IPS-20b (cell line): Measurements from ENCODE around the gene GPR17.

Experiments used
- H3K27ac ChIP-seq: one replicate; pipeline ENCODE4 v1.5.1; 2013; ENCODE audit warnings: low read length
- H3K27me3 ChIP-seq: 2 replicates; pipeline ENCODE4 v1.6.1; 2013; ENCODE audit warnings: mild to moderate bottlenecking, low read length, inconsistent platforms; ENCODE audit not compliant: insufficient read depth
- H3K36me3 ChIP-seq: 2 replicates; pipeline ENCODE4 v1.6.1; 2013; ENCODE audit warnings: low read depth, mild to moderate bottlenecking, inconsistent platforms, low read length, moderate library complexity; ENCODE audit not compliant: insufficient read depth
- H3K4me1 ChIP-seq: 2 replicates; pipeline ENCODE4 v1.6.1; 2013; ENCODE audit warnings: mild to moderate bottlenecking, control low read depth, inconsistent platforms, low read length, moderate library complexity; ENCODE audit not compliant: insufficient read depth
- H3K4me3 ChIP-seq: 2 replicates; pipeline ENCODE4 v1.5.1; 2013; ENCODE audit warnings: mild to moderate bottlenecking, low read length, inconsistent platforms
- H3K9ac ChIP-seq: 2 replicates; pipeline ENCODE4 v1.6.1; 2013; ENCODE audit warnings: low read depth, mild to moderate bottlenecking, inconsistent platforms, low read length, moderate library complexity
- H3K9me3 ChIP-seq: 2 replicates; pipeline ENCODE4 v1.6.1; 2013; ENCODE audit warnings: mild to moderate bottlenecking, low read depth, low read length, inconsistent platforms; ENCODE audit not compliant: insufficient read depth

The GPR17 gene

DNA sequence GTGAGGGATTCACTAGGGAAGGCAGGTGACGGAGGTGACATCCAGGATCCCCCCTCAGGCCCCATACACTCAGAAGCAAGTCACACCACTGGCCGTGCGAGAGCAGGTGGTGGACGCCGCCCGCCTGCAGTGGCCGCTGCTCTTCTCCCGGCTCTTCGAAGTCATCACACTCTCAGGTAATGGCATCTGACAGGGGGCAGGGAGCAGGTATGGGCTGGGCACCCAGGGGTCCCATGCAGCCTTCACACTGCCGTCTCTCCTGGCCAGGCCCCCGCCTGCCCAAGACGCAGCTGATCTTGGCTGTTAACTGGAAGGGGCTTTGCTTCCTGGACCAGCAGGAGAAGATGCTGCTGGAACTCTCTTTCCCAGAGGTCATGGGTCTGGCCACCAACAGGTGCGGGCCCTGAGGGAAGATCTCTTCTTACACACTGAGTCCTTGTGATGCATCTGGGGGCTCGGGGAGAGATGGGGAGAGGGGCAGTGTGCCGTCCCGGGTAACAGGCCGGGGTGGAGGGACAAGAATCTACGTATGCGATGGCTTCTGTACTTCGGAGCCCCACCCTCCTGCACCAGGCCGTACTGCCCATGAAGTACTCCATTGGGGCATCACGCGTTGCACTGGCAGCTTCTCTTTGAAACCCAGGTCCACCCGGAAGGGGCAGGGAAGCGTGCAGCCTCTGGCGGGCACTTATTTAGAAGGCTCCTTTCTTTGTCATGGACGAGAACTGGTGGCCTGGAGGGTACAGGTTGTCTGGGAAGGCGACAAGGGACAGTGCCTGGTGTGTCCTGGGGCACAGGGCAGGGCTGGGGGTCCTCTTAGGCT is 18.8 kb upstream of the GPR17 start:
- H3K27ac ChIP-seq, result no peak overlapping the region
- H3K9me3 ChIP-seq, result no peaks in the 10 kb centered on the region
- no peaks in the 10 kb centered on the region for H3K36me3 ChIP-seq
- H3K4me1 ChIP-seq, result no peaks in the 10 kb centered on the region
- H3K4me3 ChIP-seq, result no peak overlapping the region
- H3K27me3 ChIP-seq, result no peaks in the 10 kb centered on the region
- H3K9ac ChIP-seq, result no peak overlapping the region

DNA sequence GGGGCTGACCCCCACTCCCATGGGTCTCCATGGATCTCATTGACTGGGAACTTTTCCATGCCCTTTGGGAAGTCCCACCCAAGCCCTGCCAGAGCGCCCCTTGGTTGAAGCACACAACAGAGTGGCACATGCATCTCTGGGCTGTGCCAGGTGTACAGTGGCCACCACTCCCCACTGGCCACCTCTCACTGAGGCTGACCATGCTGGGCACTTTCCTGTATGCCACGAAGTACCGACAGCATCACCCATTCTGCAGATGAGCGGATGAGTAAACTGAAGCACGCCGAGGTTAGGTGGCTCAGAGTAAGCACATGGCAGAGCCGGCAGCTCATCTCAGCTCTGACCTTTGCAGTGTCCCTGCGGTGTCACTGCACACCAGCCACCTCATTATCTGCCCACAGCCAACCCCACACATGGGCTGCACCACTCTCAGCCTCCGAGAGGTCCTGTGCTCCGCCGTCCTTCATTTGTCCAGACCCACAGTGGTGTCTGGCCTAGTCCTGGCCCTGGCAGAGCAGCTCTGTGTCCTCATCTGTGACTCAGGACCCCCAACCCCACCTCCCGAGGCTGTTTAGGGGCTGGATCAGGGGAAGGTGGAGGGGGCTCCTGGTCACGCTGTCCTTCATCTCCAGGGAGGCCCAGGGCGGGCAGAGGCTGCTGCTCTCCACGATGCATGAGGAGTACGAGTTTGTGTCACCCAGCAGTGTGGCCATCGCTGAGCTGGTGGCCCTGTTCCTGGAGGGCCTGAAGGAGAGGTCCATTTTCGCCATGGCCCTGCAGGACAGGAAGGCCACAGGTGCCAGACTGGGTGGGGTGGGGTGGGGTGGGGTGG is 18.0 kb upstream of the GPR17 start:
- H3K27me3 ChIP-seq, result no peaks in the 10 kb centered on the region
- H3K4me3 ChIP-seq, result no peak overlapping the region
- no peaks in the 10 kb centered on the region for H3K36me3 ChIP-seq
- H3K9me3 ChIP-seq, result no peaks in the 10 kb centered on the region
- H3K27ac ChIP-seq, result no peak overlapping the region
- H3K9ac ChIP-seq, result no peak overlapping the region
- no peaks in the 10 kb centered on the region for H3K4me1 ChIP-seq

DNA sequence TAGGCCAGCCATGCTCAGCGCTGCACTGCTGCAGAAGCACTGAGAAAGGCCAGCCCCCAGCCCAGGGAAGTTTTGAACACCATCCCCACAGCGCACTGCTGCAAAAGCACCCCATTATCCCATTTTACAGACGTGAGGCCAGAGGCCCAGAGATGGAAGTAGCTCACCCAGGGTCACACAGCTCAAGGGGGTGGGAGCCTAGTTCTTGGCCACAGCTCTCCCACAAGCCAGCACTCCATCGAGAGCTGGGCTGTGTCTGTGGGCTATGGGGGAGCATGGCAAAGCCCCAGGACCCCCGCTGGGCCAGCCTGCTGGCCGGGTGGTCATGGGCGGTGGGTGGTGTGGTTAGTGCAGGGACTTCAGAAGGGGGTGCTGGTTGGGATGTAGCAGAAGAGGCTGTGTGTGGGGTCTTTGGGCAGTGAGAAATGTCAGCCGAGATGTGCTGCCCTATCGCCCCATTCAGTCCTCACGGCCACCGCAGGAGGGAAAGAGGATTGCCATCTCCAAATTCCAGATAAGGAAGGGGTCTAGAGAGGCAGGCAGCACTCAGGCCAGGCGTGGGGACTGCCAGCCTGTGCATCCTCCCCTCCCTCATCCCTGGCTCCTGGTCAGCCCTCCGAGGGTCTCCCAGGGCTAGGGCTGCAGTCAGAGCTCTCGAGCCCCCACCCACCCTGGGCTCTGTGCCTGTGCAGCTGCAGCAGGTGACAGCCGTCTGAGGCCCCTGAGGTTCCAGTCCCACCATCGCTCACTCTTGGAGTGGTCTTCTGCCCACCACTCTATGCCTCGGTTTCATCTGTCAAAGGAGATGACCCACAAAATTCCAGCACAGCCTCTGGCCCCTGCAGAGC is 17.0 kb upstream of the GPR17 start:
- Histone ChIP-seq H3K27ac (no peak overlapping the region), H3K9ac (no peak overlapping the region), H3K36me3 (no peaks in the 10 kb centered on the region), H3K4me1 (no peaks in the 10 kb centered on the region), H3K9me3 (no peaks in the 10 kb centered on the region), H3K4me3 (no peak overlapping the region), H3K27me3 (no peaks in the 10 kb centered on the region)

DNA sequence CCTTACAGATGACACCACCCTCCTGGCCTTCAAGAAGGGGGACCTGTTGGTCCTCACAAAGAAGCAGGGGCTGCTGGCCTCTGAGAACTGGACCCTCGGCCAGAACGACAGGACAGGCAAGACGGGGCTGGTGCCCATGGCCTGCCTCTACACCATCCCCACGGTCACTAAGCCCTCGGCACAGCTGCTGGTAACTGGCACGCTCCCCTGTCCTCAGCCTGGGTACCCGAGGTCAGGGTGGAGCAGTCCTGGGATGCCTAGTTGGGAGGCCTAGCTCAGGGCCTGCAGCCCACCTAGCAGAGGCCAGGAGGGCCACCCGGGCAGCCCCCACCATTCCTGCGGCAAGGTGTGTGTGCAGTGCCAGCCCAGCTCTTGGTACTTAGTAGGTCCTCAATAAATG is 16.3 kb upstream of the GPR17 start:
- Histone ChIP-seq H3K36me3 (no peaks in the 10 kb centered on the region), H3K27me3 (no peaks in the 10 kb centered on the region), H3K9ac (no peak overlapping the region), H3K4me3 (no peak overlapping the region), H3K9me3 (no peaks in the 10 kb centered on the region), H3K4me1 (no peaks in the 10 kb centered on the region), H3K27ac (no peak overlapping the region)

DNA sequence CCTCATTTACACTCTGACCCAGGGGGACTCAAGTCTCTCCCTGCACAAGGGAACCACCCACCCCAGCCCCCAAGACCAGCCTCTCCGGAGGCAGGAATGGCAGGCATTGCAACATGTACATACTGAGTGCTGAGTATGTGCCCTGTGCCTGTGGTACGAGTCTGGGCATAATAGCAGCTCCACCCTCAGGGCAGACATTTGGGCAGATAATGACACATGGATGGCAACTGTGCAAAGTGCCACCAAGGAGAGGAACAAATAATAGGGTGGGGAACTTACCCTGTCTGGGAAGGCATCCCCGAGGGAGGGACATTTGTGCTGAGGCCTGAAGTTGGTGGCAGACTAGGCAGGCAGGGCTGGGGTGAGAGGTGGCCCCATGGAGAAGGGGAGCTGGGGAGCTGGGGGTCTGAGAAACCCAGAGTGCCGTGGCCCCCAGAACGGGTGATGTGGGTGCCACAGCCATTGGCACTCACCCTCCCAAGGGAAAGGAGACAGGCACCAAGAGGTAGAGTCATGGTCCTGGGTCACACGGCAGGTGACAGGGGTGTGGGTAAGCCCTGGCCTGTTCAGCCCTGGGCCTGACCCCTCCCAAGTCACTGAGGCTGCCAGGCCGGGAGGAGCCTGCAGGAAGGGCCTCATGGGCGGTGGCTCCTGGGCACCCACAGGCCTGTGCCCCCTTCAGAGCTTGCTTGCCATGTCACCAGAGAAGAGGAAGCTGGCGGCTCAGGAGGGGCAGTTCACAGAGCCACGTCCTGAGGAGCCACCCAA is 15.7 kb upstream of the GPR17 start:
- Histone ChIP-seq H3K4me3 (no peak overlapping the region), H3K9me3 (no peaks in the 10 kb centered on the region), H3K27me3 (no peaks in the 10 kb centered on the region), H3K9ac (no peak overlapping the region), H3K4me1 (no peaks in the 10 kb centered on the region), H3K36me3 (no peaks in the 10 kb centered on the region), H3K27ac (no peak overlapping the region)

DNA sequence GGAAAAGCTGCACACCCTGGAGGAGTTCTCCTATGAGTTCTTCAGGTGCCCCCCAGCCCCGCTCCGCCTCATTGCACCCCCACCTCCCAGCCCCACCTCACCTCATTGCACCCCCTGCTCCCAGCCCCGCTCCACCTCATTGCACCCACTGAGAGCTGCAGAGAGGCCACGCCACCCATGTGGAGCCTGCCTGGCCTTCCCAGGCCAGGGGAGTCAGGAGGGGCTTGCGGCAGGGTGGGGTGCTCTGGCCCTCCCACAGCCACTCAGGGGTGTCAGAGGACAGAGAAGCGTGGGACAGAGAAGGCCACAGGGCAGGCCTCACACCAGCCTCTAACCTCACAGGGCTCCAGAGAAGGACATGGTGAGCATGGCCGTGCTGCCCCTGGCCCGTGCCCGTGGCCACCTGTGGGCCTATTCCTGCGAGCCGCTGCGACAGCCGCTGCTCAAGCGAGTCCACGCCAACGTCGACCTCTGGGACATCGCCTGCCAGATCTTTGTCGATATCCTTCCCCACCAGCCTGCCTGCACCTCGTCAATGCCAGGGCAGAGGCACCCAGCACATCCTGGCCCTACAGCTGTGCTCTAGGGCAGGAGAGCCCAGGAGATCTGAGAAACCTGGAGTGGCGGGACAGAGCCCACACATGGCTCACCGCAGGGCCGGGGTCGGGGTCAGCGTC is 15.0 kb upstream of the GPR17 start:
- Histone ChIP-seq H3K27me3 (no peaks in the 10 kb centered on the region), H3K27ac (no peak overlapping the region), H3K9ac (no peak overlapping the region), H3K9me3 (no peaks in the 10 kb centered on the region), H3K36me3 (no peaks in the 10 kb centered on the region), H3K4me3 (no peak overlapping the region), H3K4me1 (no peaks in the 10 kb centered on the region)

DNA sequence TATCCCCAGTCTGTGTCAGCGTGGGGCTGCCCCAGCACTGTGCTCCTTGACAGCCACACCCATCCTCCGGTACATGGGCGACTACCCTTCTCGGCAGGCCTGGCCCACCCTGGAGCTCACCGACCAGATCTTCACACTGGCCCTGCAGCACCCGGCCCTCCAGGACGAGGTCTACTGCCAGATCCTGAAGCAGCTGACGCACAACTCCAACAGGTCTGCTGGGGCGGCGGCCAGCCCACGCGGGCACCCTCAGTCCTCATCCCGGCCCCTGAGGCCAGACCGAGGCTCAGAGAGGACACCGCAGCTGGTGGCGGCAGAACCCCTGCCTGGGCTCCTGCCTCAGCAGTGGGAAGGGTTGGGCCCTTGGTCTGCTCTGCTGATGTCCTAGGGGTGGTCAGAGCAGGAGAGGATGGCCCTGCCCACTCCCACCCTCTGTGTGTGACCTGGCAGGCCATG is 14.4 kb upstream of the GPR17 start:
- no peak overlapping the region for H3K9ac ChIP-seq
- no peaks in the 10 kb centered on the region for H3K9me3 ChIP-seq
- H3K4me3 ChIP-seq, result no peak overlapping the region
- no peak overlapping the region for H3K27ac ChIP-seq
- H3K4me1 ChIP-seq, result no peaks in the 10 kb centered on the region
- H3K36me3 ChIP-seq, result no peaks in the 10 kb centered on the region
- H3K27me3 ChIP-seq, result no peaks in the 10 kb centered on the region

DNA sequence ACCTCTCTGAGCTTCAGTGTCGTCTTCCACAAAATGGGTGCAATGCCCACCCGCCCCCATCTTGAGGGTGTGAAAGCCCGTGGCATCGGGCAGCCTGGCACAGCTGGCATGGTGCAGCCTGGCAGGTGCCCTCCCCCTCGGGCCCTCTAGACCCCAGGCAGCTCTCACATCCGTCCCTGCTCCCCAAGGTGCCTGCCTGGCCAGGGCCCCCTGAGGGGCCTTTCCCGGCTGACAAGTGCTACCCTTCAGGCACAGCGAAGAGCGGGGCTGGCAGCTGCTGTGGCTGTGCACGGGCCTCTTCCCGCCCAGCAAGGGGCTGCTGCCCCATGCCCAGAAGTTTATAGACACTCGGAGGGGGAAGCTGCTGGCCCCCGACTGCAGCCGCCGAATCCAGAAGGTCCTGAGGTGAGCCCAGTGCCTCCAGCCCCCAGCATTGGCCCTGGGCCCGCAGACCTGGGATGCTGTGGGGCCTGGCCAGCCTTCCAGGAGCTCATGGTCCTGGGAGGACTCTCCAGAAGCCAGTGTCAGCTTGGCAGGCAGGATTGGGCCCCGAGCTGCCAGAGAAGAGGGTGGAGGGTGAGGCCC is 13.9 kb upstream of the GPR17 start:
- no peaks in the 10 kb centered on the region; the same call in 1 of the 2 replicates for H3K4me1 ChIP-seq
- no peak overlapping the region for H3K4me3 ChIP-seq
- H3K27me3 ChIP-seq, result no peaks in the 10 kb centered on the region
- no peak overlapping the region for H3K27ac ChIP-seq
- H3K36me3 ChIP-seq, result no peaks in the 10 kb centered on the region
- H3K9ac ChIP-seq, result no peak overlapping the region
- H3K9me3 ChIP-seq, result no peaks in the 10 kb centered on the region

DNA sequence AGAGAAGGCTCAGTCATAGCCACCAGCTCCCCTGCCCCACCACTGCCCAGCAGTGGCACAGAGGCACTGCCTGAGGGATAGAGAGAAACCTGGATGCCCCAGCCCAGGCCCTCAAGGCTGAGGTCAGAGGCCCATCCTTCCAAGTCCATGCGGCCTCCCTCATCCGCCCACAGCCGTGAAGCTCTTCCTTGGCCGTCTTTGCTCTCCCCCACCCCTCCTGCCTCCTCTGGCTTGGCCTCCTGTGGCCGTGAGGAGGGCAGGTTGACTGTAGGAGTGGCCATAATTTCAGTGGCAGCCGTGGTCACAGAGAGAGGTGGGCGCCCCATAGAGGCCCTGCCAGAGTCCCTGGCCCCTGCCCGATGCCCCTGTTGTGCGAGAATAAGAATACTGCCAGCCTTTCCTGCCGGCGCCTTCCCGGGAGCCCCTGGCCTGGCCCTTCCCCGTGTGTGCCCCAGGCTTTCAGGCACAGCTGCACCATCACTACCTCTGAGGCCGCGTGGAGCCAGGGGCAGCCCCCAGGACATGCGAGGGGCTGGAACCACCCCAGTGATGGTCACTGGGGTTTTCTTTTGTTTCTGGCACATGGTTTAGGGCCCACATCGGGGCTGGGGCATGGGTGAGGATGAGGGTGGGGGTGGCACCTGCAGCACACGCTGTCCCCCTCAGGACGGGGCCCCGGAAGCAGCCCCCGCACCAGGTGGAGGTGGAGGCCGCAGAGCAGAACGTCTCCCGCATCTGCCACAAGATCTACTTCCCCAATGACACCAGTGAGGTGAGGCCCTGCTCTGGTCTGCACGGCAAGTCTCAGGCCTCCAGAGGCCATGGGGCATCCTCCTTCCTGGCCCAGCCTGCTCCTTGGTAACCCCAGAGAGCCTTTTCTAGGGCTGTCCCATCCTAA is 13.1 kb upstream of the GPR17 start:
- Histone ChIP-seq H3K9me3 (no peaks in the 10 kb centered on the region), H3K36me3 (no peaks in the 10 kb centered on the region), H3K9ac (no peak overlapping the region), H3K4me1 (peaks cover 3% of the 10 kb centered on the region; the same call in 1 of the 2 replicates), H3K27me3 (no peaks in the 10 kb centered on the region), H3K27ac (no peak overlapping the region), H3K4me3 (no peak overlapping the region)
